Germinal center (tissue), 1 donor: Measurements from ENCODE around the gene SUCLA2.
"Not testable (repeated sequence)": the region's sequence is repeated elsewhere in the genome, so short reads cannot be mapped to it uniquely, and the experiment has no call there.

Experiments used
- DNase-seq: peaks from one replicate; pipeline ENCODE4 v3.0.0; 2012; ENCODE audit warnings: mixed read lengths, low spot score

SUCLA2 gene

GRCh38 chr13:47991859-47992258 lies 9.2 kb downstream of the SUCLA2 start:
- DNase-seq: no peak

- DNase-seq: no peak
Observed at GRCh38 chr13:47990920-47991466, 10.1 kb downstream of the SUCLA2 start.

- DNase-seq: no peak
Observed at GRCh38 chr13:47990427-47990826, 10.6 kb downstream of the SUCLA2 start.

GRCh38 chr13:47983070-47983469 lies 18.0 kb downstream of the SUCLA2 start:
- DNase-seq: no peak

GRCh38 chr13:47976325-47976724 lies 24.7 kb downstream of the SUCLA2 start:
- no peak for DNase-seq

GRCh38 chr13:47964863-47965262 lies 36.2 kb downstream of the SUCLA2 start:
- no peak for DNase-seq

- no peak for DNase-seq
Observed at GRCh38 chr13:47962237-47962636, 38.8 kb downstream of the SUCLA2 start.

GRCh38 chr13:47959468-47960247 lies 41.4 kb downstream of the SUCLA2 start:
- DNase-seq: no peak

- DNase-seq: no peak
Observed at GRCh38 chr13:47957073-47957472, 44.0 kb downstream of the SUCLA2 start.

GRCh38 chr13:47955836-47956235 lies 45.2 kb downstream of the SUCLA2 start:
- DNase-seq: no peak

GRCh38 chr13:47949799-47950198 lies 51.3 kb downstream of the SUCLA2 start:
- no peak for DNase-seq

- DNase-seq: no peak
Observed at GRCh38 chr13:47945738-47946137, 55.3 kb downstream of the SUCLA2 start.

GRCh38 chr13:47945146-47945545 lies 55.9 kb downstream of the SUCLA2 start:
- DNase-seq: not testable (repeated sequence)

GRCh38 chr13:47934371-47934770 lies 66.7 kb downstream of the SUCLA2 start:
- DNase-seq: no peak

GRCh38 chr13:47932950-47933923 lies 67.8 kb downstream of the SUCLA2 start:
- DNase-seq: no peak

- no peak for DNase-seq
Observed at GRCh38 chr13:47930649-47931165, 70.4 kb downstream of the SUCLA2 start.

GRCh38 chr13:47929156-47929555 lies 71.9 kb downstream of the SUCLA2 start:
- DNase-seq: no peak

- no peak for DNase-seq
Observed at GRCh38 chr13:47917022-47917574, 84.0 kb downstream of the SUCLA2 start.

- DNase-seq: no peak
Observed at GRCh38 chr13:47908197-47908902, 92.7 kb downstream of the SUCLA2 start.

GRCh38 chr13:47904891-47905290 lies 96.2 kb downstream of the SUCLA2 start:
- DNase-seq: no peak

GRCh38 chr13:47904241-47904640 lies 96.8 kb downstream of the SUCLA2 start:
- DNase-seq: no peak
